Suprapubic skin (tissue), 4 donors: ENCODE results near the gene FGF22. TPM values are rescaled to one million over a fixed set of nuclear protein-coding genes. Genes with fewer than 3 reads are reported as not detected.

ENCODE experiments used
- DNase-seq, 2 donors: peaks; one replicate each; pipeline ENCODE4 v3.0.0-alpha.2; 2019; ENCODE audit warnings: low spot score in 2 of 2
- H3K27ac ChIP-seq: fragments of 200-600 bp; sonication (generic); one replicate; pipeline ENCODE4 v1.5.1; 2019
- H3K27me3 ChIP-seq: fragments of 200-600 bp; sonication (generic); one replicate; pipeline ENCODE4 v1.5.1; 2019
- H3K36me3 ChIP-seq: fragments of 200-600 bp; sonication (generic); one replicate; pipeline ENCODE4 v1.5.1; 2019
- H3K4me1 ChIP-seq: fragments of 200-600 bp; sonication (generic); one replicate; pipeline ENCODE4 v1.5.1; 2019
- H3K4me3 ChIP-seq: fragments of 200-600 bp; sonication (generic); one replicate; pipeline ENCODE4 v1.5.1; 2019; ENCODE audit warnings: mild to moderate bottlenecking
- H3K9me3 ChIP-seq: fragments of 200-600 bp; sonication (generic); one replicate; pipeline ENCODE4 v1.5.1; 2019
- CTCF ChIP-seq, 2 donors: fragments of 200-600 bp in 1 of 2; fragments of 450-650 bp in 1 of 2; sonication (generic) in 1 of 2; IDR thresholded peaks; one replicate each; pipeline ENCODE4 v1.5.1; 2016 to 2019; ENCODE audit warnings: antibody characterized with exemption in 2 of 2, mild to moderate bottlenecking in 1 of 2, moderate library complexity in 1 of 2
- EP300 ChIP-seq: sonication (generic); formaldehyde crosslinking; IDR thresholded peaks from one replicate; pipeline ENCODE4 v1.6.1; 2017; ENCODE audit warnings: antibody characterized with exemption
- POLR2A ChIP-seq, 2 donors: fragments of 450-650 bp; IDR thresholded peaks; one replicate each; pipeline ENCODE4 v1.6.1; 2017; ENCODE audit warnings: antibody characterized with exemption in 2 of 2, mild to moderate bottlenecking in 2 of 2, moderate library complexity in 2 of 2
- POLR2AphosphoS5 ChIP-seq, 3 donors: sonication (generic); formaldehyde crosslinking; IDR thresholded peaks; one replicate each; pipeline ENCODE4 v1.6.1; 2017; ENCODE audit warnings: antibody characterized with exemption in 3 of 3
- WGBS: methylation state at CpG from one replicate; pipeline ENCODE4 v1.1.5; 2018; 5-methylcytosine and 5-hydroxymethylcytosine counted together
- total RNA-seq, 4 donors: library from RNA; depleted of rRNA; stranded (reverse); fragments of >200 nt; gene quantifications; one replicate each; pipeline ENCODE4 v1.1.0, GENCODE V29; 2016

FGF22 gene
- total RNA-seq, 4 donors from 2014 or later, result 5.2 to 13.0 (median 9.2) TPM

- no peak for TF ChIP-seq POLR2AphosphoS5 (IDR thresholded peaks at IDR 0.05)
- no peak for TF ChIP-seq POLR2A (IDR thresholded peaks at IDR 0.05)
- no peak for TF ChIP-seq CTCF (IDR thresholded peaks at IDR 0.05)
- TF ChIP-seq EP300, result no peak
- DNase-seq, result no peak
- H3K4me1 ChIP-seq, result peaks cover 66% of the 10 kb centered on the region
- peak overlapping the region; percentile 96 for H3K4me3 ChIP-seq
- H3K36me3 ChIP-seq, result peaks cover 23% of the 10 kb centered on the region
- H3K27ac ChIP-seq, result peak overlapping the region; percentile 96
- WGBS, result 78% methylated on average over 19 of the region's 33 CpGs
- no peaks in the 10 kb centered on the region for H3K9me3 ChIP-seq
- H3K27me3 ChIP-seq, result no peaks in the 10 kb centered on the region
Observed at GRCh38 chr19:658059-658839, 18.6 kb downstream of the FGF22 start.

- Histone ChIP-seq H3K4me1 (peaks cover 75% of the 10 kb centered on the region), H3K36me3 (peaks cover 13% of the 10 kb centered on the region), H3K27me3 (no peaks in the 10 kb centered on the region), H3K9me3 (no peaks in the 10 kb centered on the region), H3K27ac (peak overlapping the region; percentile 96), H3K4me3 (peak overlapping the region; percentile 96)
- TF ChIP-seq POLR2A (IDR thresholded peaks at IDR 0.05) (no peak), CTCF (IDR thresholded peaks at IDR 0.05) (no peak), EP300 (no peak), POLR2AphosphoS5 (IDR thresholded peaks at IDR 0.05) (no peak)
- WGBS, result 26% methylated on average over 22 of the region's 50 CpGs
- DNase-seq, result no peak
Observed at GRCh38 chr19:658916-659839, 19.5 kb downstream of the FGF22 start.

GRCh38 chr19:660793-661426 lies 21.2 kb downstream of the FGF22 start:
- peak overlapping the region; percentile 96 for H3K27ac ChIP-seq
- no peaks in the 10 kb centered on the region for H3K27me3 ChIP-seq
- 31% methylated on average over 8 of the region's 20 CpGs for WGBS
- peak overlapping the region; percentile 96 for H3K4me3 ChIP-seq
- DNase-seq, result no peak
- H3K4me1 ChIP-seq, result peaks cover 82% of the 10 kb centered on the region
- peaks cover 11% of the 10 kb centered on the region for H3K36me3 ChIP-seq
- TF ChIP-seq EP300 (no peak), POLR2A (IDR thresholded peaks at IDR 0.05) (no peak), CTCF (IDR thresholded peaks at IDR 0.05) (no peak), POLR2AphosphoS5 (IDR thresholded peaks at IDR 0.05) (no peak)
- no peaks in the 10 kb centered on the region for H3K9me3 ChIP-seq

GRCh38 chr19:661427-662196 lies 21.9 kb downstream of the FGF22 start:
- WGBS, result 5% methylated on average over 28 of the region's 31 CpGs

More at GRCh38 chr19:661427-662196, 21.9 kb downstream of the FGF22 start:
- no peak for DNase-seq
- H3K9me3 ChIP-seq, result no peaks in the 10 kb centered on the region
- peaks cover 9% of the 10 kb centered on the region for H3K36me3 ChIP-seq
- TF ChIP-seq POLR2AphosphoS5 (IDR thresholded peaks at IDR 0.05) (no peak), EP300 (no peak), POLR2A (IDR thresholded peaks at IDR 0.05) (no peak), CTCF (IDR thresholded peaks at IDR 0.05) (no peak)
- H3K4me3 ChIP-seq, result peak overlapping the region; percentile 96
- H3K27ac ChIP-seq, result peak overlapping the region; percentile 96
- H3K4me1 ChIP-seq, result peaks cover 76% of the 10 kb centered on the region
- no peaks in the 10 kb centered on the region for H3K27me3 ChIP-seq
